HepG2 (cell line): ENCODE measurements around the gene YY1. TPM values are rescaled to one million over a fixed set of nuclear protein-coding genes. Genes with fewer than 3 reads are reported as not detected.

Experiments used
- DMAP1 ChIP-seq: IDR thresholded peaks from 2 replicates; pipeline ENCODE4 v1.6.1; 2016
- HDAC1 ChIP-seq: sonication (generic); formaldehyde crosslinking; IDR thresholded peaks from 2 replicates; pipeline ENCODE4 v1.5.1; 2020; ENCODE audit warnings: mild to moderate bottlenecking, missing genetic modification reagents
- HINFP ChIP-seq: sonication (generic); formaldehyde crosslinking; IDR thresholded peaks from 2 replicates; pipeline ENCODE4 v1.4.0; 2020; ENCODE audit warnings: low read depth, mild to moderate bottlenecking, missing genetic modification reagents
- NAIF1 ChIP-seq: sonication (generic); formaldehyde crosslinking; IDR thresholded peaks from 2 replicates; pipeline ENCODE4 v1.5.0; 2020; ENCODE audit warnings: mild to moderate bottlenecking, missing genetic modification reagents, borderline replicate concordance
- NFYB ChIP-seq: sonication (generic); formaldehyde crosslinking; IDR thresholded peaks from 2 replicates; pipeline ENCODE4 v1.4.0; 2020; ENCODE audit warnings: missing genetic modification reagents
- NR2F6 ChIP-seq, 2 experiments: IDR thresholded peaks; 2 replicates each; pipeline ENCODE4 v1.6.1; 2016; ENCODE audit warnings: antibody characterized with exemption in 1 of 2, mild to moderate bottlenecking in 1 of 2
- REXO4 ChIP-seq: sonication (generic); formaldehyde crosslinking; IDR thresholded peaks from 2 replicates; pipeline ENCODE4 v1.8.0; 2022; ENCODE audit warnings: missing genetic modification reagents, mild to moderate bottlenecking, borderline replicate concordance
- RNF2 ChIP-seq: fragments of 450-650 bp; conservative IDR thresholded peaks from 2 replicates; pipeline ENCODE4 v1.6.1; 2016; ENCODE audit warnings: low read depth
- SRF ChIP-seq: IDR thresholded peaks from 2 replicates; pipeline ENCODE4 v1.6.1; 2011; ENCODE audit warnings: mild to moderate bottlenecking, low read depth, low read length, moderate library complexity
- TOPORS ChIP-seq: sonication (generic); formaldehyde crosslinking; IDR thresholded peaks from 2 replicates; pipeline ENCODE4 v1.8.0; 2023; ENCODE audit warnings: mild to moderate bottlenecking, missing genetic modification reagents
- ZBTB38 ChIP-seq: sonication (generic); formaldehyde crosslinking; IDR thresholded peaks from 2 replicates; pipeline ENCODE4 v1.5.1; 2020; ENCODE audit warnings: mild to moderate bottlenecking, missing genetic modification reagents
- ZBTB7B ChIP-seq: sonication (generic); formaldehyde crosslinking; IDR thresholded peaks from 2 replicates; pipeline ENCODE4 v1.4.0; 2020; ENCODE audit warnings: missing genetic modification reagents
- ZMYM2 ChIP-seq: sonication (generic); formaldehyde crosslinking; IDR thresholded peaks from 2 replicates; pipeline ENCODE4 v1.8.0; 2022; ENCODE audit warnings: mild to moderate bottlenecking, missing genetic modification reagents
- ZNF281 ChIP-seq: sonication (generic); formaldehyde crosslinking; IDR thresholded peaks from 2 replicates; pipeline ENCODE4 v1.4.0; 2020; ENCODE audit warnings: missing genetic modification reagents, borderline replicate concordance
- ZNF562 ChIP-seq: sonication (generic); formaldehyde crosslinking; IDR thresholded peaks from 2 replicates; pipeline ENCODE4 v1.8.0; 2022; ENCODE audit warnings: missing genetic modification reagents, borderline replicate concordance
- polyA plus RNA-seq, 8 experiments: library from polyadenylated mRNA; depleted of rRNA in 3 of 8; stranded (reverse) in 7 of 8; unstranded in 1 of 8; fragments of >200 nt; fragmentation: Illumina TruSeq in 4 of 8; extraction: Trizol in 4 of 8; gene quantifications; 2 replicates each; pipeline versions ENCODE4 v1.2.1 to v1.2.3, GENCODE V29; 2011 to 2016; ENCODE audit warnings: low read depth in 4 of 8, missing spikeins in 1 of 8, mixed read lengths in 1 of 8; ENCODE audit not compliant: insufficient read depth in 1 of 8
- total RNA-seq, 5 experiments: library from RNA; depleted of rRNA; stranded (reverse); fragments of >200 nt; fragmentation: Illumina TruSeq; extraction: Trizol; gene quantifications; 2 replicates each; pipeline ENCODE4 v1.2.3, GENCODE V29; 2016; ENCODE audit warnings: low read depth in 1 of 5
- TF ChIP-seq, protein P1 (sequence below): IDR thresholded peaks from 2 replicates; pipeline ENCODE4 v1.6.1; 2016; ENCODE audit warnings: missing biosample characterization, missing genetic modification reagents, low read depth
- TF ChIP-seq, protein P2 (sequence below): sonication (generic); formaldehyde crosslinking; IDR thresholded peaks from 2 replicates; pipeline ENCODE4 v1.5.1; 2020; ENCODE audit warnings: mild to moderate bottlenecking, missing genetic modification reagents

YY1 gene
- total and polyA plus RNA-seq, 2 of the 13 experiments (the other 11 are each of a cell fraction or from before 2014, with no cell fraction given), result 29.4 to 68.1 TPM

GRCh38 chr14:100325231-100325632, 86.3 kb downstream of the YY1 start (continued):
- TF ChIP-seq HINFP (CRISPR knock-in tag) (0 out of 2 replicates have a peak, but pooled peaks have one; percentile 21), NAIF1 (CRISPR knock-in tag) (0 out of 2 replicates have a peak, but pooled peaks have one; percentile 31), ZNF562 (CRISPR knock-in tag) (no peak), SRF (no peak), NR2F6 (IDR thresholded peaks at IDR 0.05) (no peak), NR2F6 (CRISPR knock-in tag; IDR thresholded peaks at IDR 0.05) (peak; percentile 34; the same call in 1 of the 2 replicates), DMAP1 (CRISPR knock-in tag) (0 out of 2 replicates have a peak, but pooled peaks have one; percentile 26), ZMYM2 (CRISPR knock-in tag) (peak; percentile 53; the same call in 1 of the 2 replicates), REXO4 (CRISPR knock-in tag) (no peak), ZBTB38 (no peak), ZNF281 (CRISPR knock-in tag) (peak; percentile 35; the same call in 1 of the 2 replicates), HDAC1 (CRISPR knock-in tag) (peak; percentile 74), TOPORS (0 out of 2 replicates have a peak, but pooled peaks have one; percentile 38), ZBTB7B (CRISPR knock-in tag) (0 out of 2 replicates have a peak, but pooled peaks have one; percentile 45), NFYB (no peak), RNF2 (peak; percentile 70; the same call in 1 of the 2 replicates)
- TF ChIP-seq, protein P1, sequence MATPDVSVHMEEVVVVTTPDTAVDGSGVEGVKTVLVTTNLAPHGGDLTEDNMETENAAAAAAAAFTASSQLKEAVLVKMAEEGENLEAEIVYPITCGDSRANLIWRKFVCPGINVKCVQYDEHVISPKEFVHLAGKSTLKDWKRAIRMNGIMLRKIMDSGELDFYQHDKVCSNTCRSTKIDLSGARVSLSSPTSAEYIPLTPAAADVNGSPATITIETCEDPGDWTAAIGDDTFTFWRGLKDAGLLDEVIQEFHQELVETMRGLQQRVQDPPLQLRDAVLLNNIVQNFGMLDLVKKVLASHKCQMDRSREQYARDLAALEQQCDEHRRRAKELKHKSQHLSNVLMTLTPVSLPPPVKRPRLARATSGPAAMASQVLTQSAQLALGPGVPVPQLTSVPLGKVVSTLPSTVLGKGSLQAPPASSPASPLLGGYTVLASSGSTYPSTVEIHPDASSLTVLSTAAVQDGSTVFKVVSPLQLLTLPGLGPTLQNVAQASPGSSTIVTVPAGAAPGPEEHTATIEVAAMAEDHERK (CRISPR knock-in tag), result no peak
- TF ChIP-seq, protein P2, sequence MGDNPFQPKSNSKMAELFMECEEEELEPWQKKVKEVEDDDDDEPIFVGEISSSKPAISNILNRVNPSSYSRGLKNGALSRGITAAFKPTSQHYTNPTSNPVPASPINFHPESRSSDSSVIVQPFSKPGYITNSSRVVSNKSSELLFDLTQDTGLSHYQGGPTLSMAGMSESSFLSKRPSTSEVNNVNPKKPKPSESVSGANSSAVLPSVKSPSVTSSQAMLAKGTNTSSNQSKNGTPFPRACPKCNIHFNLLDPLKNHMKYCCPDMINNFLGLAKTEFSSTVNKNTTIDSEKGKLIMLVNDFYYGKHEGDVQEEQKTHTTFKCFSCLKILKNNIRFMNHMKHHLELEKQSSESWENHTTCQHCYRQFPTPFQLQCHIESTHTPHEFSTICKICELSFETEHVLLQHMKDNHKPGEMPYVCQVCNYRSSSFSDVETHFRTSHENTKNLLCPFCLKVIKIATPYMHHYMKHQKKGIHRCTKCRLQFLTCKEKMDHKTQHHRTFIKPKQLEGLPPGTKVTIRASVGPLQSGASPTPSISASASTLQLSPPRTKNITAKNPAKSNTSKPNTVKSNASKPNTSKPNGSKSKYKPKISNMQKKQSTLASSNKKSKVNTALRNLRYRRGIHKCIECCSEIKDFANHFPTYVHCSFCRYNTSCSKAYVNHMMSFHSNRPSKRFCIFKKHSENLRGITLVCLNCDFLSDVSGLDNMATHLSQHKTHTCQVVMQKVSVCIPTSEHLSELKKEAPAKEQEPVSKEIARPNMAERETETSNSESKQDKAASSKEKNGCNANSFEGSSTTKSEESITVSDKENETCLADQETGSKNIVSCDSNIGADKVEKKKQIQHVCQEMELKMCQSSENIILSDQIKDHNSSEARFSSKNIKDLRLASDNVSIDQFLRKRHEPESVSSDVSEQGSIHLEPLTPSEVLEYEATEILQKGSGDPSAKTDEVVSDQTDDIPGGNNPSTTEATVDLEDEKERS (CRISPR knock-in tag), result no peak
